DMS53 treated with DMSO at 0.1 percent for 48 hours (cell line): ENCODE results near the gene CRB1.

Experiments
- DNase-seq: peaks from one replicate; lab custom pipeline; 2025; ENCODE audit not compliant: unreplicated experiment; lab: John Stamatoyannopoulos, UW

The CRB1 gene

GRCh38 chr1:197342044-197342565 is 74.1 kb downstream of the CRB1 start:
- no peak for DNase-seq

GRCh38 chr1:197342669-197343068 is 74.6 kb downstream of the CRB1 start:
- no peak for DNase-seq

- DNase-seq = no peak
Observed at GRCh38 chr1:197343663-197344273, 75.7 kb downstream of the CRB1 start.

- no peak for DNase-seq
Observed at GRCh38 chr1:197351821-197352440, 83.9 kb downstream of the CRB1 start.

- no peak for DNase-seq
Observed at GRCh38 chr1:197355248-197355995, 87.4 kb downstream of the CRB1 start.

GRCh38 chr1:197356723-197357533 is 88.9 kb downstream of the CRB1 start:
- peak; percentile 67 for DNase-seq

GRCh38 chr1:197358959-197359358 is 90.9 kb downstream of the CRB1 start:
- no peak for DNase-seq

GRCh38 chr1:197360068-197360467 is 92.0 kb downstream of the CRB1 start:
- no peak for DNase-seq

GRCh38 chr1:197362871-197363270 is 94.8 kb downstream of the CRB1 start:
- no peak for DNase-seq

GRCh38 chr1:197363855-197364254 is 95.8 kb downstream of the CRB1 start:
- no peak for DNase-seq

- DNase-seq = no peak
Observed at GRCh38 chr1:197366996-197367395, 98.9 kb downstream of the CRB1 start.

GRCh38 chr1:197367627-197368026 is 99.6 kb downstream of the CRB1 start:
- DNase-seq = no peak

GRCh38 chr1:197374428-197374827 is 106.4 kb downstream of the CRB1 start:
- DNase-seq = no peak

GRCh38 chr1:197384471-197384870 is 116.4 kb downstream of the CRB1 start:
- no peak for DNase-seq

GRCh38 chr1:197388801-197389200 is 120.7 kb downstream of the CRB1 start:
- DNase-seq = no peak

- no peak for DNase-seq
Observed at GRCh38 chr1:197390856-197391255, 122.8 kb downstream of the CRB1 start.

- no peak for DNase-seq
Observed at GRCh38 chr1:197391303-197392226, 123.5 kb downstream of the CRB1 start.

GRCh38 chr1:197392541-197392940 is 124.5 kb downstream of the CRB1 start:
- no peak for DNase-seq

- DNase-seq = no peak
Observed at GRCh38 chr1:197393105-197393504, 125.1 kb downstream of the CRB1 start.

- DNase-seq = no peak
Observed at GRCh38 chr1:197393772-197394171, 125.7 kb downstream of the CRB1 start.
